GM18520 (cell line): ENCODE results near the gene SMOC2.

Source experiments
- ATAC-seq: cut with Tn5 transposase; IDR thresholded peaks from one replicate; pipeline ENCODE4 v1.9.1; 2021; ENCODE audit not compliant: unreplicated experiment

The SMOC2 gene

DNA sequence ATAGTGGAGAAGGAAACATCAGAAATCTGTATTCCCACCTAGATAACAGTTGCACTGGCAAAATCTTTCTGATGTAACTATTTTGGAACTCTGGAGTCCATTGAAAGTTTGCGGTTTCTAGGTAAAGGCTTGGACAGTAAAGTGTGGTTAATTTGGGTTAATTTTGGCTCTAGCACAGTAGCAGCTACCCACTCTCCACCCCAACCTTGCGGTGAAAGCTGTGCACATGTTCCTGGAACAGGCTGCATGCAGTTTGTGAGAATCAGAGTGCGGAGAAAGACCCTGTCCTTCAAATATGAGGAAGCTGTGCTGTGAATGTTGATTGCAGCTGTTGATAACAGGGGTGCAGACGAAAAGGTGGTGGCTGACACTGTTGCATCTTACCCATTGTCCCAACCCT, 38.4 kb downstream of the SMOC2 start:
- no peak for ATAC-seq

DNA sequence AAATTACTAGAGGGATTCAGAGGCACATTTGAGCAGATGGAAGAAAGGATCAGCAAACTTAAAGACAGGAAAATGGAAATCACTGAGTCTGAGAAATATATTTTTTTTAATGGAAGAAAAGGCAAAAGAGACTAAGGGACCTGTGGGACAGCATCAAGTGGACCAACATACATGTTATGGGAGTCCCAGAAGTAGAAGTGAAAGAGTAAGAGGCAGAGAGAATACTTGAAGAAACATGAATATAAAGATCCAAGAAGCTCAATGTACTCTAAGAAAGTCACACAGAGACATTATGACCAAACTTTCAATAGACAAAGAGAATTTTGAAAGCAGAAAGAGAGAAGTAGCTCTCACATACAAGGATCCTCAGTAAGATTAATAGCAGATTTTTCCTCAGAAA, 39.5 kb downstream of the SMOC2 start:
- ATAC-seq, result no peak

DNA sequence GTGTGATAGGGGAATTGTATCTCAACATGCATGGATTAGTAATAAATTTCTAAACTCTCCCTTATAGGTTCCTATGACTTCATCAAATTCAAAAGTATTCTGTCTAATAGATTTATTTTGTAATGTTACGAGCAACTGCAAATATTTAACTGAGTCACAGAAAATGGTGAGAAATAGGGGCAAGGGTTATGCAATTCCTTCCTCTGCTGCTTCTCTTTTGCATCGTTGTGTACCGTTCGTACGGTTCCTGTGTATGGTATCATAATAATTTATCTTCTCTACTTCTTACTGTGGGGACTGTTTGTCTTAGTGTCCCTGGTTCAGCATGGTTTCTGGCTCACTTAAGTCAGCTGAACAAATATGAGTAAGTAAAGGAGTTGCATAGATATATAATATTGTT, 44.8 kb downstream of the SMOC2 start:
- no peak for ATAC-seq

DNA sequence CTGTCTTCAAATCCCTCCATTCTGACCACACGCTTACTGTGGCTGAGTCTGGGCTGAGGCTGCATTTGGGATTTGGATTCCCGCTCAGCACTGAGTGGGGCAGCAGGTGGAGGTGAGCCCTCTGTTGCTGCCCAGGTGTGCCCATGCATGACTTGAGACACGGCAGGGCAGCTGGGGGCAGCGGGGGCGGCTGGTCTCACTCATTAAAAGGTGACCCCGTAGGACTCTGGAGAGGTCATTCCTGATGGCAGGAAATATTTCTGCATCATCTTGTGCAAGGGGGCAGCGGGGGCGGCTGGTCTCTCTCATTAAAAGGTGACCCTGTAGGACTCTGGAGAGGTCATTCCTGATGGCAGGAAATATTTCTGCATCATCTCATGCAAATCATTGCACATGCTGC, 49.8 kb downstream of the SMOC2 start:
- no peak for ATAC-seq

DNA sequence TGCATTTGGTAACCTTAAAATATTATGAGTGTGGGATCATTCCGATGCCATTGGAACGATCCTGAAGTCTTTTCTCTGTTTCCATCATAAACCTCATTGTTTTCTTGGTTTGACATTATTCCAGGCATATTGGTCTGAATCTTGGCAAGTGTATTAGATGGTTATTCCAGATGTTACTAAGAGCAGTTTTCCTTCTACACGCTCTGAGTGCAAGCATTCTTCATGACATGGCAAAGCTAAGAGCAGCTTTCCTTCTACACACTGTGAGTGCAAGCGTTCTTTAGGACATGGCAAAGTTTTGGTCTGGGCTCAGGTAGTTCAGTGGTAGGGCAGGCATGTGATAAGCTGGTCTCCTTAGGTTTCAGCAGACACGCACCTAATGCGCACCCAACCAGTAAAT, 53.0 kb downstream of the SMOC2 start:
- no peak for ATAC-seq

DNA sequence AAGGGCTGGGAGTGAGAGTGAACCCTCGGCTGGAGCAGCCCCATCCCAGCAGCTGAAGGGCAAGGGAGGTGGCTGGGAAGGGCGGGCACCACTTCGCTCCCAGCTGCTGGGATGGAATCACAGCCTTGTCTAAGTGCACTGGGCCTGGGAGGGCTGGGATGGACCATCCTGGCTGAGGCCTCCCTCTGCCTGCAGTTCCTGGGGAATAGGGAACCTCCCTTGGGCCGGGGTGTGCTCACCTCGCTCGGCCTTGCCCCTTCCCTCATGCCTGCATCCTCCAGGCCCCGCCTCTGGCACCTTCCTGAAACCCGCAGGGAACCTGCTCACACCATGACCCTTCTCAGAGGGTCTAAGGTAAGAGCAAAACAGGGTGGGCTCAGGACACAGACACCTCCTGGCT, 53.7 kb downstream of the SMOC2 start:
- ATAC-seq, result no peak

DNA sequence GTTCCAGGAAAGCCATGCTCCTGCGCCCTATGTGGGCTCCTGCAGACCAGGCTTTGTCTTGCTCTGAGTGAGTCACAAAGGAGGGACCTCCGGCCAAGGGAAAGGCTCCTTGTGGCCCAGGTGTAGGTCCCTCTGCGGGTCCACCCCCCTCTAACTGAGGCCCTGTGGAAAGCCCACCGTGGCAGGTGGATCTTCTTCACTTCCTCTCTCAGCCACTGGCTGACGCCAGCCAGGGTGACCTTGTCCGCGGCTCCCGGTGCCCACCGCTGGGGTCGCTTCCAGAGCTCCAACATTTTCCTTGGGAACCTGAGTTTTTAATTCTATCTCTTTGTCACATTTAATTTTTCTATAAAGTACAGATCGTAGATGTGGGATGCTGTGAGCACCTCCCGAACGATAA, 54.1 kb downstream of the SMOC2 start:
- ATAC-seq, result no peak

DNA sequence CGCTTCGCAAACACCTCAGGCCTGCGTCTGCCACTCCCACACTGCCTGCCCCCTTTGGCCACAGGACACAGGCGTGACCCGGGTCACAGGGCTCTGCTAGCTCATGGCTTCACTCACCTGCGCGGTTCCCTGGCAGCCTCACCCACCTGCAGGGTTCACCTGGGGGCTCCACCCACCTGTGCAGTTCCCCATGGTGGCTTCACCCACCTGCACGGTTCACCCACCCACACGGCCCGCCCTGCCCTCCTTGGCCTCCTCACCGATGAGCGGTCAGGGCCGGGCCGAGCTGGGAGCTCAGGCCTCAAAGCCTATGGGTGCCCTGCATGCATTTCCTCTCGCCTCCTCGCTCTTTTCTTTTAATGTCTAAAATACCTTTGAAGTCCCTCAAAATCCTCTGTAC, 54.7 kb downstream of the SMOC2 start:
- no peak for ATAC-seq

DNA sequence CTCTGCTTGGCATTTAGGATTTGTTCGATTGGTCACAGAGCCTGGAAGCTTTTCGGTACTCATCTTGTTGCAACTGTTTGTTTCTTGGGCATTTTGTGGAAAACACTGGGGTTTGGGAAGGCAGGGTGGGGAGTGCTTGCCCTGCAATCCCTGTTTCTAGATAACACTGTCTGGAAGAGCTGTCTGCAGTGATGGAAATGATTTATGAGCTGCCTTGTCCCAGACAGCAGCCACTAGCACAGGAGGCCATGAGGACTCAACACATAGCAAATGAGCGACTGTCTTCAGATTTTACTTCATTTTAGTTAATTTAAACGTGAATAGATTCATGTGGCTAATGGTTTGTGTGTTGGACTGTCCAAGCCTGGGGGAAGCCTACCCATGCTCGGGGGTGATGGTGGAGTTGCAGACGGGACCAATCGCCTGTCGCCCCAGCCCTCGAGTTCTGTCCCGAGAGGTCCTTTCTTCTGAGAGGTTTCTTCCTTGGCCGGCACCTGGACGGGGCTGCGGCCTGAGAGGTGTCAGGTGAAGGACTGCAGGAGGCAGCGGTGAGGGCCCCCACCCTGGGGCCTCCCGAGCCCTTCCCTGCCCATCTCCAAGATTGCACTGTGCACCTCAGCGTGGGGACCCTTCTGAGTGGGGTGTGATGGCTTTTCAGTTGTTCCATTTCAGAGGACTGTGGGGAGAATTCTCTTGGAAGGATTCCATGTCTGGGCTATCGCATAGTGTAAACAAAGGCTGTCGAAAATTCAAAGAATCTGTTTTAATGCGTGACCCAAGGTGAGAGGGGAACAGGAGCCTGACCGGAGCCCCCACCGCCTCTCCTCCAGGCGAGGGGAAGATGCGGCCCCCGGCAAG, 55.4 kb downstream of the SMOC2 start:
- no peak for ATAC-seq

DNA sequence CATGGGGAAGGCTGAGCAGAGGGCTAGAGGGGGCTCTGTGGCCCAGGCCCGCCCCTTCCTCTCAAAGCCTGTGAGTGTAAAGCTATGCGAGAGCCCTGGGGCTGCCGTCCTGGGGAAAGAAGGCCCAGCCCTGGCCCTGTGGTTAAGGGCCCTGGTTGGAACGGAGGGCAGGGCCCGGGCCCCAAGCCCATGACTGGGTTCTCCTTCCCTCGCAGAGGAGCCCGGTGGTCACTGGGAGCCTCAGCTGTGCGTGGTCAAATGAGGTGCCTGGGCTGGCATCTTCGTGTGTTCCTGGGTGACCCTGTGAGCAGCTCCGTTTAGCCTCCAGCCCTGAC, 56.0 kb downstream of the SMOC2 start:
- no peak for ATAC-seq

DNA sequence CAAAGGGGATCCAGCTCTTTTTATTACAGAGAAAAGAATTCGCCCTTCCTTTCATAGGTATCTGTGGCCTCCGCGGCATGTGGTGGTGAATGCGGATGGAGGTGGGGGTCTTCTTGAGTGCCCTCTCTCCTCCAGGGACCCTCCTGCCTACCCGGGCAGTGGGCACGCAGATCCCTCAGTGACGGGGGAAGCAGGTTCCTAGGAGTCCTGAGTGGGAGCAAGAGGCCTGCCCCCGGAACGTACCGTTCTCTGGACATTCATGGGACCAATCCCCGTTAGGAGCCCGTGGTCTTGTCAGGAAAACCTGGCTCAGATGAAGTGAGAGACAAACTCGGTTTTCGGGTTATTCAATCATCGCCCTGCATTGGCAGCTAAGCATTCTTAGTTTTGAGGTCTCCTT, 56.4 kb downstream of the SMOC2 start:
- ATAC-seq, result no peak

DNA sequence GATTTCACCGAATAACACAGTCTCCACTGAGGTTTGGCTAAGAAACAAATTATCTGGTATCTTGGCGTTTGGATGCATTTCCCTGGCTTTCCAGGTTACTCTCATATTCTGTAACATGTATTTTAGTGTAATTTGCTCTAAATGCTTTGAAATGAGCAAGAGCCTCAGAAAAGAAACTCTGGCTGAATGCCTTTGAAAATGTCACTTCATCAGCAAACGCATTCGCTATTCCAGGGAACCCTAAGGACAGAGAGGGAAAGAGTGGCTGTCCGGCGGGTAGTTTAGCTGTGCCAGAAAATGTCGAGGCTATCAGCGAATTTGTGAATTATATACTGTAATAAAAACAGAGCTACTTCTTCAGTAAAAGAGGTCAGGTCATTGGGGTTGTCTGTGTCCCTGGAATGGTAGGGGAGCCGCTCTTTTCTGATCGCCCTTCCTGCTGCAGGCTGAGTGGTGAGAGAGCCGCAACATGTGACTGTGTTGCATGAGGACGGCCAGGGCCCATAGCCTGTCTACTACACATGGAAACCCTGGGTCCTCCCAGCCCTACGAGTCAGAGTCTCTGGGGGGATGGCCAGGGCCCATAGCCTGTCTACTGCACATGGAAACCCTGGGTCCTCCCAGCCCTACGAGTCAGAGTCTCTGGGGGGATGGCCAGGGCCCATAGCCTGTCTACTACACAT, 57.3 kb downstream of the SMOC2 start:
- ATAC-seq, result no peak

DNA sequence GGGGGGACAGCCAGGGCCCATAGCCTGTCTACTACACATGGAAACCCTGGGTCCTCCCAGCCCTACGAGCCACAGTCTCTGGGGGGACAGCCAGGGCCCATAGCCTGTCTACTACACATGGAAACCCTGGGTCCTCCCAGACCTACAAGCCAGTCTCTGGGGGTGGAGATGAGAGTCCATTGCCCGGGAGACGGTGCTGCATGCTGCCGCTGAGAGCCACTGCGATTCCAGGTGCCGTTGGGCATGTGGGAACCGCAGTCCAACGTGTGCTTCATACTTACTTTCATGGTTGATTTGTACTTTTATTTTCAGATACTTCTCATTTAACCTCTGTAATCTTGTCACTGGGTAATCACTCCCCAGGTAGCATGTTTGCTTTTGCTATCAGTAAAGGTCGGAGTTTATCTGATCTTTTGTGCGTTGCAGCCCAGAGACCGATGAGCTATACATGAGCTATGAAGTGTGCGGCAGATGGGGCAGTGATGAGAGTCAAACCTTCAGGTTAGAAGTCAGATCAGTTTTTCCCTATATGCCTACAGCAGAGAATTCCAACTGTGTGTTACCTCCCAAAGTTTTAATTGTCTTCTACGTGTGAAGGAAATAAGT, 58.2 kb downstream of the SMOC2 start:
- ATAC-seq, result no peak

DNA sequence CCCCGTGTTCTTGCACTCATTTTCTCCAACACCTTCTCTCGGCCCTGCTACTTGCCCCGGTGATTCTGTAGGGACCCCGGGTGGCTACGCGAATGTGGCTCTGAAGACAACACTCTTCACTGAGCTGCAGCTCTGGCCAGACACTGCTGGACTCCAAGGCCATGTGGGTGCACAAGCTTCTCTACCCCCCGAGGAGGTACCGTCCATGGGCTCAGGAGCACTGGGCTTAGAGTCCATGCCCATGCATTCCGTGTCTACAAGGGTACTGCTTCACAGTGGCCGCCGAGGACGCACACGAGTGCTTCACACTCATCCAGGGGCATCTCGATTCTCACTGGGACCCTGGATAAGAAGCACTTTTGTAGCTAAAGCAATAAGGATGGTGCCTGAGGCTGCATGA, 59.5 kb downstream of the SMOC2 start:
- ATAC-seq, result no peak

DNA sequence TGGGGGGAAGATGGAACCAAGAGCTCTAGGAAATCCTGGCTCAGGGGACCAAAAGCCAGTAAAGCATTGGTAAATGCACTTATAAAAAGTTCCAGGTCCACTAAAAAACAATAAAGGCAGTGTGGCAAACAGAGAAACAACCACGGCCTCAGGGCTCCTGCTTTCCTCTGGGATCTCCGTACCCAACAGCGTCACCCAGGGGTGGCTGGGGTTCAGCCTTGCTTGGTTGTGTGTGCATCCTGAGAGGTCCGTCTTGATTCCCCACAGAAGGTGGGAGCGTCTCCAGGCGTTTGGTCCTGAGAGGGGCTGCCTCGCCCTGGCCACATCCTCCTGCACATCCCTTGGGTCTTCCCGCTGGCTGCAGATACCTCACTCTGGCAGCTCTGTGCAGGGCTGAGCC, 60.6 kb downstream of the SMOC2 start:
- no peak for ATAC-seq

DNA sequence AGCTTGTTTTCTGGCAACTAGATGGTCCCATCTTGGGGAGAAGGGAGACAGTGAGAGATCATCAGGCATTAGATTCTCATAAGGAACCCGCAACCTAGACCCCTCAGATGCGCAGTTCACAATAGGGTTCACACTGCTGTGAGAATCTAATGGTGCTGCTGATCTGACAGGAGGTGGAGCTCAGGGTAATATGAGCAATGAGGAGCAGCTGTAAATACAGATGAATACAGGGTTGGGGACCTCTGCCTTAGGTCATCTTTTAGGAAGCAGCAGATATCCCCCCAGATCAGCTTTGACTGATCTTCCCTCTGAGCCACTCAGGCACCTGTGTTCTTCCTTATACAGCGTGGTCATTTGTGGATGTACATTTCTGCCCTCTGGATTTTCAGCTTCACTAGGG, 63.4 kb downstream of the SMOC2 start:
- no peak for ATAC-seq

DNA sequence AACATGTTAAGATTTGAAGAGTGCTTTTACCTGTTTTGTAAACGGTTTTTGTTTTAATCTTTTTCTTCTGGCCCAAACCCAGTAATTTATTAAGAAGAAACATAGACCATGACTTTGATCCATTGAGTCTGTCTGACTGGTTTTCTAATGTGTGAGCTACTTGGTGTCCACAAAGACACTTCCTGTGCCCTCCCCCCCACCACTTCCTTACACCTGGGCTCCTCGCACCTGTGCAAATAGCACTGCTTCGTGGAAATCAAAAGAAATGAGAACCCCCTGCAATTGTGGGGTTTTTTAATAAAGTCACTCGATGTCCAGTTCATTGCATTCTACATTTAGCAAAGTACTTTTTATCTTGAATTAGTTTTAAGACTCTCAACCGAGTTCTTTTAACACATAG, 65.5 kb downstream of the SMOC2 start:
- ATAC-seq, result no peak

DNA sequence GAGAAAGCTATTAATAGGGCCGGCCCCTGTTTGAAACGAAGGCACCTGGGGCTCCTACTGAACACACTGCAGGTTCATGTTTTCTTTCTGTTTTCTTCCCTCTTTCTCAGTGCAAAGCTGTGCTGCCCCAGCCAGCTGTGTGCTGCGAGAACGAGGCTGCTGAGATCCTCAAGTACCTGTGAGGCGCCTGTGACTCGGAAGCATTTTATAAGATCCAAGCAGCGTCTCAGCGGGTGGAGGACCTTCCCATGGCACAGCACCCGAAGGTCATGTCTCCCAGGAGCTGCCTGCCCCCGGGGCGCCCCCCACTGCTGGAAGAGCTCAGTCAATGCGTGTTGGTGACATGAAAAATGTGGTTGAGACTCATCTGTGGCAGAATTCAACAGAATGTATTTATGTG, 66.3 kb downstream of the SMOC2 start:
- ATAC-seq, result no peak

DNA sequence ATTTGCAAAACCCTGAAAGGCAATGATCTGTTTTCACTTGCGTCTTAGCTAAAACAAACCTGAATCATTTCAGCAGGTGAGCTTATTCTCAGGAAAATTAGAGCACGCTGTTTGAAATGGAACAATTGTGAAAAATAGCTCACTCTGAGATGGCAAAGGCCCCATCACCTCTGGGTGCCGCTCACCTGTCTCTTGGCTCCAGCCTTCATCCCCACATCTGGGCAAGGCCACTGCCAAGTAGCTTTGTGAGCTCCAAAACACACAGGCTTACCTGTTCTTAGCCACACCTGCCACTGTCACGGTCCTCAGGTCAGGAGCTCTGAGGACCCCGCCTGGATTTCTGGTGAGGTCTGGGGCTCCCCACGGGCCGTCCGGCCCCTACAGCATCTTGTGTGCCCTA, 66.7 kb downstream of the SMOC2 start:
- no peak for ATAC-seq

DNA sequence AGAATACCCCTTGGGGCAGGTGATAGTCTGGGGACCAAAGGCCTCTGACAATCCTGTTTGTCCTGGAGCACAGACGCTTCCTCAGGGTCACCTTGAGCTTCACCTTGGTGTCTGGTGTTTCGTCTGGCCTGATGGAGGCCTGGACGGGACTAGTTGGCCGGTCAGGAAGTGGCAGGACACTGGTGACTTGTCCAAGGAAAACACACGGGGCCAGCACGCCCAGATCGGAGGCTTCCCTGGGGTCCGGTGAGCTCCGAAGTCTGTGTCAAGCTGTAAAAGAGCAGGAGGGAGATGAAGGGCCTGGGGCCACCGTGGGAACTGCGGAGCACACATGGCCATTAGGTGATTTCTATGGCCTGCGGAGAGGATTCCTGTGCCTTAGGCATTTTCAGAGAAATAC, 67.9 kb downstream of the SMOC2 start:
- ATAC-seq, result no peak

DNA sequence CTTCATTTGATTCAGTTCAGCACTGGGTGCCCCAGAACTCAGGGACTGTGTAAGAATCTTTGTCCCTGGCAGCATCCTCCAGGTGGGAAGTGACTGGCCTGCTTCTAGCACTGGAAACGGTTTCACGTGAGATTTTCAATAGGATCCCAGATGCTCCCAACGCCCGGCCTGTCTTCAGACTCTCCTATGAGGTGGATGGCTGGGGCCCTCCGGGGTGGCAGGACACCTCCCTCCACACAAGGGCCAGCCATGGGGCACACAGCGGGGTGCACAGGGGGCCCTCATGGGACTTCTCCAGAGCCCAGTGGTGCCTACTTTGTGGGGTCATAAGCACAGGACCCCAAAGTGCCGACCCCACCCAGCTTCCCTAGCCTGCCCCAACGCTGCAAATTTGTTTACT, 72.8 kb downstream of the SMOC2 start:
- no peak for ATAC-seq

DNA sequence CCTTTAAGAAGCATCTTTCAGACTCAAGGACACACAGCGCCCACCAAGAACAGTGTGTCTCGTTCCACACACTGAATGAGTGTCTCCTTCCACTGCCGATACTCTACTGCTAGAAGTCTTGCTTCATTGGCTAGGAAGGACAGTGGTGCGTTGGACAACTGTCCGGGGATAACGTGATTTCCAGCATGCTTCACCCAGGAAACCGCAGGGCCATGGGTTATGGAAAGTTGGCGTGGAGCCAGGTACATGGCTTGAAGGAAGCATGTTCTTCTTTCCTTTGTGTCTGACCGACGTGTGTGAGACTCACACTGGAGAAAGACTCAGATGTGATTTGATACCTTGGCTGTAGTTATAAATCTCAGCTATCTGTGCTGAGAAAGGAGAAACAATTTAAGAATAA, 73.2 kb downstream of the SMOC2 start:
- no peak for ATAC-seq
